Fibroblast of gingiva (primary cell): Measurements from ENCODE around the gene CD8B2.
"Not testable (repeated sequence)": the region's sequence is repeated elsewhere in the genome, so short reads cannot be mapped to it uniquely, and the experiment has no call there.

Experiments
- DNase-seq: peaks from one replicate; pipeline ENCODE4 v3.0.0-alpha.2; 2011; ENCODE audit warnings: low read depth

The CD8B2 gene

DNA sequence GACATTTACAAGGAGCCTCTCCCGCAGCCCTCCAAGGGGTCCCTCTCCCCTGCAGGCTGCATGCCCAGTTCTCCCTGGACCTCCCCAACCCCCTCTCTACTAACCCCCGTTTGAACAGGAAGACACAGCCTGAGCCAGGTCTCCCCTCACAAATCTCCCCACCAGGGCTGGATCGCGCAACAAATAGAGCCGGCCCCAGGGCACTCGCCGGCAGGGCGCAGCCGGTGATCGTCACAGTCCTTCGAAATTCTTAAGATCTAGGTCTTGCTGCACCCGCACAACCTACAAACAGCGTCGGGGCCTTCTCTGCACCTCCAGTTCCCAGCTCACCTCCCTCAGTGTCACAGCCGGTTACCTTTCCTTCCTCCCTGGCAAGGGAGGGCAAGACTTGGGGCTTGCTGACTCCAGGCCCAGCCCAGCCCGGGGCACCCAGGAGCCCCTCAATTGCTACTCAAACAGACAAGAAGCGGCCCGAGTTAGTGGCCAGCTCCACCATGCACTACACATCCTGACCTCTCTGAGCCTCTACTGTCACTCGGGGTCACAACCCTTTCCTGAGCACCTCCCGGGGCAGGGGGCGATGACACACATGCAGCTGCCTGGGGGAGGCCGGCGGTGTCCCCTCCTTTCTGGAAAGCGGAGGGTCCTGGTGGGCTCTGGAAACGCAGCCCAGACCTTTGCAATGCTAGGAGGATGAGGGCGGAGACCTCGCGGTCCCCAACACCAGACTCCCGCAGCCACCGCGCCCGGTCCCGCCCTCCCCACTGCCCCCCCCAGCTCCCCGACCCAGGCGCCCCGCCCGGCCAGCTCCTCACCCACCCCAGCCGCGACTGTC lies at the start of gene CD8B2:
TSS of gene CD8B2 (plus strand) at position 814 of the 835 bp plus-strand sequence. CDS start 63 bp downstream, outside the sequence.
- not testable (repeated sequence) for DNase-seq

DNA sequence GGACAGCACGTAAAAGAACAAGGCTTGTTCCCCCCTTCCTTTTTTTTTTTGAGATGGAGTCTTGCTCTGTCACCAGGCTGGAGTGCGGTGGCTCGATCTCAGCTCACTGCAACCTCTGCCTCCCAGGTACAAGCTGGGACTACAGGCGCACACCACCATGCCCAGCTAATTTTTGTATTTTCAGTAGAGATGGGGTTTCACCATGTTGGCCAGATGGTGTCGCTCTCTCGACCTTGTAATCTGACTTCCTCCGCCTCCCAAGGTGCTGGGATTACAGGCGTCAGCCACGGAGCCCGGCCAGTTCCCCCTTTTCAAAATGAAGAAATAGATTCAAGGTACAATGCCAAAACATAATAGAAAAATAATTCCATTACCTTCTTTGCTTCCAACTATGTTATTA lies 25.3 kb upstream of the CD8B2 start:
- DNase-seq, result not testable (repeated sequence)

DNA sequence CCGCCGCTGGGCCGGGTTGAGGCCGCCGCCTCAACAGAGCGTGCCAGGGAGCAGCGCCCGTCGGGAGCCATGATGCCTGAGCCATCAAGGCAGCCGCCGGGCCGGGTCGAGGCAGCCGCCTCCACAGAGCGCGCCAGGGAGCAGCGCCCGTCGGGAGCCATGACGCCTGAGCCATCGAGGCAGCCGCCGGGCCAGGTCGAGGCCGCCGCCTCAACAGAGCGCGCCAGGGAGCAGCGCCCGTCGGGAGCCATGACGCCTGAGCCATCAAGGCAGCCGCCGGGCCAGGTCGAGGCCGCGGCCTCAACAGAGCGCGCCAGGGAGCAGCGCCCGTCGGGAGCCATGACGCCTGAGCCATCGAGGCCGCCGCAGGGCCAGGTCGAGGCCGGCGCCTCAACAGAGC lies 19.6 kb upstream of the CD8B2 start:
- DNase-seq, result not testable (repeated sequence)

DNA sequence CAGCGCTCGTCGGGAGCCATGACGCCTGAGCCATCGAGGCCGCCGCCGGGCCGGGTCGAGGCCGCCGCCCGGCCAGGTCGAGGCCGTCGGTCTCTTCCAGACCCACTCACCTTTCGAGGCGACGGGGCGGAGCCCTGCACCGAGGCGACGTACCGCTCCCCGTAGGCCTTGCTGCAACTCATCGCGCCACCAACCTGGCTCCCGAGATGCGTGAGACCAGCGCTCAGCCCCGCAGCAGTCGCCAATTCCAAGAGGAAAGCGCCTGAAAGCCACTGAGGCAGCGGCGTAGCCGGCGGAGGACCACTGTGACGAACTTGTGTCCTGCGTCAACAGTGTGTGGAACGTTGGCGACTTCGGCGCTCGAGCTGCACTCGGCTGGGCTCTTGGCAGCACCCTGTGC lies 19.1 kb upstream of the CD8B2 start, which contains the start of gene RGPD3:
TSS of gene RGPD3 (minus strand) at position 307 of the 400 bp plus-strand sequence. CDS start at position 182, 125 bp downstream.
- DNase-seq, result not testable (repeated sequence)

DNA sequence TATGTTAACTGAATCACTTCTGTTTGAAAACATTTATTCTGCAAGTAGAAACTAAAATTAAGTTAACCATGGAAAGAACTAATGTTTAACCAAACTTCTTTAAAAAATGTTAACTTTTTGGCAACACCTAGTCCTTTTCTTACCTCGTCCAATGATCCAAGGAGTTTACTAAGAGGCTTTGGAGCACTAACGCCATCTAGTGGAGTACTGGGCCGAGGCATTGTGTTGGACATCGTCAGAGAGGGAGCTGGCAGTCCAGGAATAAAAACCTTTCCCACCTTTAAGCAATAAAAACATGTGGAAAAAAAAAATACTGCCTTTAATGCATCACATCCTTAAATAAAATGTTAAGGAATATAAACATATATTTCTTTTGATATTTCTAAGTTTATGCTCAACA lies 16.5 kb upstream of the CD8B2 start:
- DNase-seq, result not testable (repeated sequence)

DNA sequence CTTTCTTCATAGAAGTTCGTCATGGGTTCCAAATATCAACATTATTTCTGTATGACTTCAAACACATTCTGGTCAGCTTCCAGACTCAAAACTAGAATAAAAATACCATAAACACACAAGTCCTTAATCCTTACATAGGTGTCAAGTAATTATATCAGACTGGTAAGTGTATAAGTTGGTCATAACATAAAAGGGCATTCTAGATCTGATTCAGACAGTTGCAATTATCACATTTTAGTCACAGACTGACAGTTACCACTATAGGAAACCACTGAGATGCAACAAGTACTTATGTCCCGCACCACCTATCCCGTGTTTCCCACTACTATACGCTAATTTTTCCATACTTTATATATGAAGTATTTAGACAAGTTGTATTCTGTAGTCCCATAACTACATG lies 9.5 kb upstream of the CD8B2 start:
- DNase-seq, result not testable (repeated sequence)

DNA sequence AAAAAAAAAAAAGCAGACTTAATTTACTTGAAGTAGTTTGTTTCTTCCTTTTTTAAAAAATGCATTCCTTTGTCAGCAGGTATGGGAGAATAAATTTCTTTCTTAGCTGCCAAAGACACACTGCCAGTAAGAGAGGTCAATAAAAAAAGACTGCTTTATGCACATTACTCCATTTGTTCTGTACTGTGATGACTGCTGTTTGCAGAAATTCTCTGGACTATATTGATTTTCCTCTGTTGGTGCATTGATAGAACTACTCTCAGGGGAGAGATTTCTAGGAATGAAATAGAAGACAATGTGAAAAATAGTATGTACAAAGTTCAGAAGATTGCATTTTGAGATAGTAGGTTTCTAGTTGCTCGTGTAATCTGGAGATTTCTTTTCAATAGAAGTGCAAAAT lies 7.6 kb upstream of the CD8B2 start:
- DNase-seq, result not testable (repeated sequence)

DNA sequence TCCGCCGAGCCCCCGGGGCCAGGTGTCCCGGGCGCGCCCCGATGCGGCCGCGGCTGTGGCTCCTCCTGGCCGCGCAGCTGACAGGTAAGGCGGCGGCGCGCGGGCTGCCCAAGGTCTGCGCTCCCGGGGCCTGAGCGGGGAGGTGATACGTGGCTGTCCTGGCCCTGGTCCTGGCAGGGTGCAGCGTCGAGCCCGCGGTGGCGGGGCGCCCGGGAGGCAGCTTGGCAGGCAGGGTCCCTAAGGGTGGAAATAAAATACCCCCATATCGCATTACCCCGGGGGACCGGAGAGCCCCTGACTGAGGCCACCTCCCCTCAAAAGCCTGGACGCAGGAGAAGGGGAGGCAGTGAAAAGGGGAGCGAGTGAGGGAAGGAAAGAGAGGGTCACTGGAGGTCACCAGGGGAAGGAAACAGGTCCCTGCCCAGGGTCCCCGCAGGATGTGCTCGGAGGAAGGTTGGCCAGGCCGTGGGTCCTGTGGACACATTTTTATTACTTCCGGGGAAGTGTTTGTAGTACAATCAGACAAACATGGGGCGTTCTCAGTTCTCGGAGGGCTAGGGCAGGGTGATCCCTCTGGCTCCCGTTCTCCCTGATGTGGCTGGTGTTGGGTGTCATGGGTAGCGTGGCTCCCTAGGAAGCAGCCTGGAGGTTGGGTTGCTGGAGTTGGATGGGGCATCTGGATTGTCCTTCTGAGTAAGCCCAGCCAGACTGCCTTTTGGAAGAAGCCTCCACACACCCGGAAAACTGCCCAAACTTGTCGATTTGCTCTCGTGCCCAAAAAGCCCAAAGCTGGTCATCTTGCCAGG lies 425 bp downstream of the CD8B2 start:
- DNase-seq, result not testable (repeated sequence)

DNA sequence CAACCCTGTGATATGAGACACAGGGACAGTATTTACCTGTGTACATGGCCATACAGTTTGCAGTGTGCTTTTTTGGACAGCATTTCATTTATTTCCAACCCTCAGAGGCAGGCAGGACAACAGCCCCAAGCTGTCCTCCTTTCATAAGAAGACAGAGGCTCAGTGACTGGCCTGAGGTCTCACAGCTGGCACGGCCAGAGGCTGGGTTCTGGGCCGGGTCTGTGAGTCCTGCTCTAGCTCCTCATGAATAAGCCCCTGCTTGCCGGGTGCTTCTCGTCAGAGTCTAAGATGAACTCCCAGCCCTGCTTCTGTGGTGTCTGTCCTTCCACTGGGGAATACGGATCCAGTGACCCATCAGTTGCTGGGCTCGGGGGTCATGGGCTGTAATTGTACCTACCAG lies 2.5 kb downstream of the CD8B2 start:
- DNase-seq, result not testable (repeated sequence)

DNA sequence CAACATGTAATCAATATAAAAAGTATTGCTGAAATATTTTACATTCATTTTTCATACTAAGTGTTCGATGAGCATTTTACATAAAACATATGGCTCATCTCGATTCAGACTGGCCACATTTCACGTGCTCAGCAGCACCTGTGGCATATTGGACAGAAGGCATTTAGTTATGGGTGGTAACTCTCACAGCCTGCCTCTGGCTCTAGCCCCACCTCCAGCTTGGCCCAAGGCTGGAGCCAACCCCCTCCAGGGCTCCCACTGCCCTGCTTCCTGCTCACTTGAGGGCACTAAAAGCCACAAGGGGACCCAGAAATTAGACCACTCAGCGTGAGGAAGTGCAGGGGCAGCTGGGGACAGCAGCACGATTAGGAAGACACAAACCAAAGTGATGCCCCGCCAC lies 5.2 kb downstream of the CD8B2 start:
- not testable (repeated sequence) for DNase-seq

DNA sequence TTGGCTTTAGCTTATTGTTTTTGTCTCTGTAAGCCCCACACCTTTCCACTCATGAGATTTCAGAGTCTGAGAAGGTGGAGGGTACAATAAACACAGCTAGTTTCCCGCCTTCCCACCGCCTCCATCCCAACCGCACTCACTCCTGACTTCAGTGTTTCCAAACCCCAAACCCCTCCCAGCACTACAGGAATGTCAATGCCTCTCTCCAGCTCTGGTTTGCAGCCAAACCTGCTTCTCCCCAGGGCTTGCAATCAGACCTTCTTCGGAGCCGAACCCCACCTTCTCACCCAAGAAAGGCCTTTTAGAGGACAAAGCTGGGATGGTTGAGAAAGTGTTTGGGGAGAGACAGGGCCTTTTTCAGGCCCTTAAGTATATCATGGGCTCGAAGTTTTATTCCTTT lies 5.7 kb downstream of the CD8B2 start:
- DNase-seq, result not testable (repeated sequence)

DNA sequence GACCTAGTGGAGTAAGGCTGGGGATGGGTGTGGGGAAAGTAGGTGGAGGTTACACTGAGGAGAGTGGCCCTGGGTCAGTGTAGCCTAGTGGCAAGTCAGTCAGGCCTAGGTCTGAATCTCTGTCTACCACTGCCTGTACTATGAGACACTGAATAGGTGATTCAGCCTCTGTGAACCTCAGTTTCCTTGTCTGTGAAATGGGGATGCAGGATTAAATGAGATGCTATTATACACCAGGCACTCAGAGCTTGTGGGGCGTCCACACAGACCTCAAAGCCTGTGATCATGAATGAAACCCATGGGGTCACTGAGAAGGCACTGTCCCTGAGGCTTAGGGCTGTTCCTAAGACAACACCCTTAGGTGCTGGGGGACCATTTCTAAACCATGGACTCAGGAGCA lies 11.4 kb downstream of the CD8B2 start:
- DNase-seq, result not testable (repeated sequence)

DNA sequence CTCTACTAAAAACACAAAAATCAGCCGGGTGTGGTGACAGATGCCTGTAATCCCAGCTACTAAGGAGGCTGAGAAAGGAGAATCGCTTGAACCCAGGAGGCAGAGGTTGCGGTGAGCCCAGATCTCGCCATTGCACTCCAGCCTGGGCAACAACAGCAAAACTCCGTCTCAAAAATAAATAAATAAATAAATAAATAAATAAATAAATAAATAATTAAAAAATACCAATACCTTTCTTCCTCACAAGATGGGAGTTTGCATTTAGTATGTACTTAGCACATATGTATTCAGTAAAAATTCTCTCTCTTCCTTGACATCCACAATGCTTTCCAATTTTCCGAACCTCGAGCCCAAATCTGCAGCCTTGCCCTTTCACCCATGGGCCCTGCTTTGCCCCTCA lies 13.2 kb downstream of the CD8B2 start:
- DNase-seq, result not testable (repeated sequence)

DNA sequence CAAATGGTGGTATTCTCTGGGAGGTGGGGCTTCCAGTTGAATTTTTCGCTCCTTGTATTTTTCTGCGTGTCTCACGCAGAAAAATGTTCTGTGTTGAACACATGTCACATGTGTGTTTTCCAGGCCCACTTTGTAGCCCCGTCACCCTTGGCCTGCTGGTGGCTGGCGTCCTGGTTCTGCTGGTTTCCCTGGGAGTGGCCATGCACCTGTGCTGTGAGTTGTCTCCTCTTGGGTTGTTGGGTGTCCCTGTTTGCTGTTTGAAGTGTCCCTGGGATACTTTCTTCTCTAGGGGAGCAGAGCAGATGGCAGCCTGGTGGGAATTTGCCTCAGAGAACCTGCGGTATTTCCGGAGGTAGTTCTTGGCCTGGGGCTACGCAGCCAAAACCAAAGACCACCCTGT lies 15.2 kb downstream of the CD8B2 start:
- not testable (repeated sequence) for DNase-seq

DNA sequence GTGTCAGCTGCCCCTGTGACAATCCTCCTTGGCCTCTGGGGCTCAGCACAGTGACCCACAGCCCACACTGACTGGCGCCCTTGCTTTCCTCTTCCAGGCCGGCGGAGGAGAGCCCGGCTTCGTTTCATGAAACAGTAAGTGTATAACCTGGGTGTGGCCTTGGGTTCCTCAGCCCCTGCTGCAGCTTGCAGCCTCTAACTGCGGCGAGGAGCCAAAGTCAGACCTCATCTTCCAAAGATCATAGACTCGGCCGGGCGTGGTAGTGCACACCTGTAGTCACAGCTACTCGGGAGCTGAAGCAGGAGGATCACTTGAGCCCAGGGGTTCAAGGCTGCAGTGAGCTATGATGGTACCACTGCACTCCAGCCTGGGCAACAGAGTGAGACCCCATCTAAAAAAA lies 17.0 kb downstream of the CD8B2 start:
- not testable (repeated sequence) for DNase-seq

DNA sequence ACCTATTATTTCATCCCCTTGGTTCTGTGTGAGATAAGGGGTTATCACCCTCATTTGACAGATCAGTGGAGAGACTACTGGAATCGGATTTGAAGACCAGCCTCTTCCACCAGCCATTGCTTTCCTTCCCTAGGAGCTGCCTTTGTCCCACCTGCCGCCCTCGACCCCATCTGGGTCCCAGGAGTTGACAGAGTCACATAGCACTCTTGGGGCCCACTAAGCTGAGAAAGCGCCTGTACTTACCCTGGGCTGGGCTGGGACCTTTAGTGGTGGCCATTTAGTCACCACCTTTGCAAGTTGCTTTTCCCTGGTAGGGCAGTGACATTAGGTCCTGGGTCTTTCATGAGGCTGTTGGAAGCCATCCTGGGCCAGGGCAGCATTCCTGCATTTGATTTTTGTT lies 17.6 kb downstream of the CD8B2 start:
- not testable (repeated sequence) for DNase-seq

DNA sequence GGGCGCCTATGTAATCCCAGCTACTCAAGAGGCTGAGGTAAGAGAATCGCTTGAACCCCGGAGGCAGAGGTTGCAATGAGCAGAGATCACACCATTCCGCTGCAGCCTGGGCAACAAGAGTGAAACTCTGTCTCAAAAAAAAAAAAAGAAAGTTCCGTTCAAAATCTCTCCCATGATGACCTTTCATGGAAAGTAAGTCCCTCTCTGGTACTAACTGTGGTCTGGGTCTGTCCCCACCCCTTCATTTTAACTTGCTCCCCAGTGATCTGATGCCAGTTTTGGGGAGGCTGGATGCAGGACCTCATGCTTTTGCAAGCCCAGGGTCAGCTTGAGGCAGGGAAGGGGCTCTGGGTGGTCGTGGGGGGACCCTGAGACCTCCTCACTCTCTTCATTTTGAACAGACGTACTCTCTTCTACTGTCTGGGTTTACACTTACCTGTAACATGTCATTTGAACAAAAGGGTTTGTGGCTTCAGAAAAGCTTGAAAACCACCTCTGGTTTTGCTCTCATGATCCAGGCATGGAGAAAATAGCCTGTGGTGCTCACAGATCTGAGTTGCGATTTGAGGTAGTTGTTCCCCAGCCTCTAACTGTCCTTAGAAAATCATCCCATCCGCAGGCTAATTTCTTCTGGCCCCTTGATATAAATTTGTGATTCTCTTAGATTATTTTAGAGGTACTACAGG lies 19.0 kb downstream of the CD8B2 start:
- not testable (repeated sequence) for DNase-seq

DNA sequence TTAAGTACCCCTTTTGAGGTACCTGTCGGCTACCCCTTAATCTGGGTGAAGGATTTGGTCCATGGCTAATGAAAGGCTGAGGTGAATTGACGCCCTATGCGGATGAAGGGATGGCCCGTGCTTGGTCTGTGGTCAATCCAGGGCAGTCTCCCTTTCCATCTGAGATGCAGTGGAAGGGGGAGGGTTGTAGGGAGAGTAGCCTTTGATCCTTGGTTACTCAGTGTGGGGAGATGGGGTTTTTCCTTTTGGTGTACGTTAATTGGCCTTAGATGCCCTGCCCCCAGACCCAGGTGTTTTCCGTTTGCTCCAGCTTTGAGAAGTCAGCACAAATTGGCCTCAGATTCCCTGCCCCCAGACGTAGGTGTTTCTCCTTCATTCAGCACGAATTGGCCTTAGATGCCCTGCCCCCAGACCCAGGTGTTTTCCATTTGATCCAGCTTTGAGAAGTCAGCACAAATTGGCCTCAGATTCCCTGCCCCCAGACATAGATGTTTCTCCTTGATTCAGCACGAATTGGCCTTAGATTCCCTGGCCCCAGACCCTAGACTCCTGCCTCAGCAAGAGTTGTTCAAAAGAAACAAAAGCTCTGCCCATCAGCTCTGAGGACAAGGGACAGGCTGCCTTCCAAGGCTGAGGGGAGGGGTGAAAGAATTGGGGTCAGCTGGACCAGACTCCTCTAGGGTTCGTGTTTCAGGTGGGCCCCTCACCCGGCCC lies 21.7 kb downstream of the CD8B2 start:
- not testable (repeated sequence) for DNase-seq

DNA sequence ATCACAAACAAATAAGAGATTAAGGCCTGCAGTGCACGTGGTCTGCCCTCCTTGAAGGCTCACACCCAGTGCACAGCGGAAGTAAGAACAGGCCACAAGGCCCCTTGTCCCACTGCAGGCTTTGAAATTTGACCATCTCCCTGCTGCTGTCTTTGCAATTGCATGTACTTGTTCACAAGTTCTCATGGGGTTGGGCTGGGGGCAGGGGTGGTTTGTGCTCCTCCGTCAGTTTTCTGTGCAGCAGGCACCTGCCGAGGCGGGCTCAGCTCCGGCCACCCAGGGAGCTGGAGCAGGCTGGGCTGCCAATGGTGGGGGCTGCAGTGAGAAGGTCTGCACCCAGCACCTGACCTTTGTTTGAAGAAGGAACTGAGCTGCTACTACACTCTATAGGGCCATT lies 22.2 kb downstream of the CD8B2 start:
- not testable (repeated sequence) for DNase-seq

DNA sequence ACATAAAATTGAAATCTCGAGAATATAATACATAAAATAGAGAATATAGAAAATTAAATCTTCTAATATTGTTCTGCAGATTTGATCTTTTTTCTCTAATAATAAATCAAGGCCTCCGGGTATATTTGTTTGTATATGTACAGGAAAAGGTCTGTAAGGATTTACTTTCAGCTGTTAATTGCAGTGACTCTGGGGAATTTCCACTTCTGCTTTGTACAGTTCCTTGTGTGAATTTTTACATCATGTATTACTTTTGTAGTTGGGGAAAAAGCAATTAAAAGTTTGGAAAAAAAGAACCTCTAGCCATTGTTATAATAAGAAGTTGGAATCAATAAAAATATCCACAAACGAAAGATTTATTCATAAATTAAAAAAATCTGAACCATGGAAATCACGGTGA lies 23.6 kb downstream of the CD8B2 start:
- DNase-seq, result not testable (repeated sequence)

DNA sequence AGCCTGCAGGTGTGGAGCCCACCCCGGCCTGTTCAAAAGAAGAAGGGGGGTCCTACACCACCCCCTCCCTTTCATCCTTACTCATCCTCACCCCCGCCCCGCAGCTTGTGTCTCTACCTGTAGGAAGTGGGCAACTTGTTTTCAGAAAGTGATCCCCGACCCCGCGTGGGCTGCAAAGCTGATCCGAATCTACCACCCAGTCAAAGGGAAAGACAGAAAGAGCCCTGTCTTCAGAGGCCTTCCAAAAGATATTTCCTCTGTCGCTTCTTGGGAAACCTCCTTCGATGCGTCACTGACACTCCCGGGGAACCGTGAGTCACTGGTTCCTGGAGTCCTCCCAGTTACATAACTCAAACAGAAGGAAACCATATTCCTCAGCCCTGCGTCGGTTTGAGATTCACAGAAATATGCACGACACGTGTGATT lies 24.3 kb downstream of the CD8B2 start:
- peak; percentile 65 for DNase-seq
